ENCODE measurements around the gene CHRNA7.

CHRNA7 gene

GRCh38 chr15:32107477-32108080 lies 77.3 kb downstream of the CHRNA7 start:
- TF ChIP-seq CTCF (IDR thresholded peaks at IDR 0.05; ENCODE audit: low read depth, low read length): no peak
- H3K4me3 ChIP-seq (ENCODE audit: low read depth, low read length): no peak overlapping the region

GRCh38 chr15:32108661-32109060 lies 78.3 kb downstream of the CHRNA7 start:
- TF ChIP-seq CTCF (IDR thresholded peaks at IDR 0.05; ENCODE audit: low read depth, low read length): no peak
- no peak overlapping the region for H3K4me3 ChIP-seq (ENCODE audit: low read depth, low read length)

GRCh38 chr15:32112101-32112500 lies 81.8 kb downstream of the CHRNA7 start:
- no peak for TF ChIP-seq CTCF (IDR thresholded peaks at IDR 0.05; ENCODE audit: low read depth, low read length)

GRCh38 chr15:32113224-32113623 lies 82.9 kb downstream of the CHRNA7 start:
- TF ChIP-seq CTCF (IDR thresholded peaks at IDR 0.05; ENCODE audit: low read depth, low read length): no peak
- no peak overlapping the region for H3K4me3 ChIP-seq (ENCODE audit: low read depth, low read length)

More at GRCh38 chr15:32112101-32112500, 81.8 kb downstream of the CHRNA7 start:
- H3K4me3 ChIP-seq (ENCODE audit: low read depth, low read length): no peak overlapping the region

GRCh38 chr15:32117122-32117521 lies 86.8 kb downstream of the CHRNA7 start:
- no peak overlapping the region for H3K4me3 ChIP-seq (ENCODE audit: low read depth, low read length)
- no peak for TF ChIP-seq CTCF (IDR thresholded peaks at IDR 0.05; ENCODE audit: low read depth, low read length)

GRCh38 chr15:32119286-32119685 lies 89.0 kb downstream of the CHRNA7 start:
- TF ChIP-seq CTCF (IDR thresholded peaks at IDR 0.05; ENCODE audit: low read depth, low read length): no peak
- H3K4me3 ChIP-seq (ENCODE audit: low read depth, low read length): no peak overlapping the region

GRCh38 chr15:32119694-32120330 lies 89.5 kb downstream of the CHRNA7 start:
- no peak overlapping the region for H3K4me3 ChIP-seq (ENCODE audit: low read depth, low read length)
- TF ChIP-seq CTCF (IDR thresholded peaks at IDR 0.05; ENCODE audit: low read depth, low read length): no peak

Measured in WI38 (cell line).